NCI-H2107 treated with DMSO at 0.1 percent for 48 hours (cell line): ENCODE results near the gene PTPRH.
"Not testable (repeated sequence)": the region's sequence is repeated elsewhere in the genome, so short reads cannot be mapped to it uniquely, and the experiment has no call there.

Experiments
- DNase-seq: peaks from one replicate; lab custom pipeline; 2025; ENCODE audit not compliant: unreplicated experiment; lab: John Stamatoyannopoulos, UW

The PTPRH gene

DNA sequence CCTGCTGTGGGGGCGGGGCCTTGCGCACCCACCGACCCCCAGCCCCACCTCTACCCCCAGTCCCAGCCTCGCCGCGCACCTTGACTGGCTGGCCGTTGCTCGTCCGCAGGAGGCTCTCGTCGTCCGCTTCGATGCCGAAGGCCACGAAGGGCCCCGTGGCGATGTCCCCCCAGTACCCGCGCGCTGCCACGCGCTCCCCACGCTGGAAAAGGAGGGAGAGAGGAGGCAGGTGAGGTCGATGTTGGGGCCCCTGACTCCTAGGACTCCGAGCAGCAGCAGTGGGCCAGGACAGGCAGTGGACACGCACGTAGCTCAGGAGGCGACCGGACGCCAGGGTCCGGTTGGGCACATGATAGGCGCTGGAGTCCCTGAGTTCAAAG lies 48.3 kb downstream of the PTPRH start:
- DNase-seq, result no peak

DNA sequence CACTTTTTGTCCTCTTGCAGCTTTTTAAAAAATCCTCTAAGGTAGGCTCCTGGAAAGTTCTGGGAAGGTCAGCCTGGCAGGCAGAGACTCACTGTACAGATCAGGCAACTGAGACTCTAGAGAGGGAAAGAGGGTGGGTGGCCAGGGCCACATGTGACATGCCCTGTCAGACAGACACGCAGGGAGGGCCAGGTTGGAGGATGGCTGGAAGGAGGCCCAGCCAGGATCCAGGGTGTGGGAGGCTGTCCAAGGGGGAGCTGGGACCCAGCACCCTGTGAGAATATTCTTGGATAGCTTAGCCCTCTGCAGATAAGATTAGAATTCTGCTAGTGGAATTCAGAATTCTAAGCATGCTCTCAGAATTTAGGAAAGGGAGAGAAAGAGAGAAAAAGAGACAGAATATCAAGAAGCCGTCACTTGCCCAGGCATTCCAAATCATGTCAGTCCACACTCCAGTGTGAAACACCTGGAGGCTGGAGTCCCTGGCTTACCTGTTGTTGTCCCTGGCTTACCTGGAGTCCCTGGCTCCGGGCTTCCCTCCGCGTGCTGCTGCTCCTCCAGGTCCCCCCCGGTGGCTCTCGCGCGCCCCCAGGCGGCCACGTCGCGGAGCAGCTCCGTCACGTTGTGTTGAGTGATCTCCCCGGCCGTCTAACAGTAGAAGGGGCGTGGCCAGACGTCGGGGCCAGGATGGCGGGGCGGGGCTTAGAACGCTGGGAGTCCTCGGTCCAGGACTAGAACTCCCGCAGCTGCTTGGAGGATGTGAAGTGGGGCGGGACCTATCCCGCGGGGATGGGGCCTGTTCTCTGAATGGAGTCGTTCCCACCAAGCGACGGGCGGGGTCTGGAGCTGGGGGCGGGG lies 48.9 kb downstream of the PTPRH start:
- DNase-seq, result peak; percentile 78

DNA sequence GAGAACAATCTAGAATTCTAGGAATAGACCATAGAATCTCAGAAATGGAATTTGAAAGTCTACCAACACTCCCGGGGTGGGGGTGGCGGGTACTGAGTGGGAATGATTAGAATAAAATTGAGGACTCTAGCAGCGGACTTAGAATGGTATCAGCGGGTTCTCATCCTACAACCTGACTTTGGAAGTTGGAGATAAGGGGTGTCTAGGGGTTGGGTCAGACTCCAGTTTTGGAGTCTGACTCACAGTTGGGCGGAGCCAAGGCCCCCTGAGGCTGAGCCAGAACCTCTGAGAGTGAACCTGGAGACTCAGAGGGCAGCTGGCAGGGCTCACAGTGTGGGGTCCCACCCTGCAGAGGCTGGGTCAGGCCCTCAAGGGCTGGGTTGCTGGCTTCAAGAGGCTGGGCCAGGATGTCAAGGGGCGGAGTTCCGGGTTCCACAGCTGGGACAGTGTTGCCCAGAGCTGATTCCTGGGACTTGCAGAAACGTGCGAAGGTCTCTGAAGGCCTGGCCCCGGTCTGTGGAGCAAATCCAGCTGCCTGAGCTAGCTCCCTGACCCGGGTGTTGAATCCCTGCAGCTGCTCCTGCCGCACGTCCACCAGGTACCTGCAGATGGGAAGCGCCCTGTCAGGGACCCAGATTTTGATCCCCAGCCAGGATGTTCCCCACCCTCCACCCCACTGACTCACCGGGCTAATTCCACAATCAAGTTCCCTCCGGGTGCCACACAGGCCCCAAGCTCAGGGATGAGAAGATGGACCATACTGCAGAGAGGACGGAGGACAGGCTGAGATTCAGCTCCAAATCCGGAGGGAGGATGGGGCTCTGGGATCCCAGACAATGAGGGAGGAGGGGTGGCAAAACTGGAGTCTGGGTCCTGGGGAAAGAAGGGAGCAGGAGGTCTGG lies 50.2 kb downstream of the PTPRH start:
- no peak for DNase-seq

DNA sequence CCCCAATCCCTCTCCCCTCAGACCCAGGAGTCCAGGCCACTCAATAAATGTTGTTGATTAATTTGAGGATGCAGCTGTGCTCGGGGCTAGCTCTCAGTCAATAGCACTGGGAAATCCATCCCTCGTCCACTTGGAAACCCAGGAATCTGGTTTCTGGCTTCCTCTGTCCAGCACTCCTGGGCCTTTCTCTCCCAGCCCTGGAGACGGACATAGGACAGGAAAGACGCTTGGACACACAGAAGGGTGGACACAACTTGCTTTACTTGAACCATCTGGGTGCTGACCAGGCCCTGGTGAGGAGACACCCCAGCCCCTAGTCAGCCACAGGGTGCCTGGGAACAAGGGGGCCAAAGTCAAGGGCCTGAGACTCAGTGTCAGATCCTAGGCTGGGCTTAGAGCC lies 50.9 kb downstream of the PTPRH start:
- no peak for DNase-seq

DNA sequence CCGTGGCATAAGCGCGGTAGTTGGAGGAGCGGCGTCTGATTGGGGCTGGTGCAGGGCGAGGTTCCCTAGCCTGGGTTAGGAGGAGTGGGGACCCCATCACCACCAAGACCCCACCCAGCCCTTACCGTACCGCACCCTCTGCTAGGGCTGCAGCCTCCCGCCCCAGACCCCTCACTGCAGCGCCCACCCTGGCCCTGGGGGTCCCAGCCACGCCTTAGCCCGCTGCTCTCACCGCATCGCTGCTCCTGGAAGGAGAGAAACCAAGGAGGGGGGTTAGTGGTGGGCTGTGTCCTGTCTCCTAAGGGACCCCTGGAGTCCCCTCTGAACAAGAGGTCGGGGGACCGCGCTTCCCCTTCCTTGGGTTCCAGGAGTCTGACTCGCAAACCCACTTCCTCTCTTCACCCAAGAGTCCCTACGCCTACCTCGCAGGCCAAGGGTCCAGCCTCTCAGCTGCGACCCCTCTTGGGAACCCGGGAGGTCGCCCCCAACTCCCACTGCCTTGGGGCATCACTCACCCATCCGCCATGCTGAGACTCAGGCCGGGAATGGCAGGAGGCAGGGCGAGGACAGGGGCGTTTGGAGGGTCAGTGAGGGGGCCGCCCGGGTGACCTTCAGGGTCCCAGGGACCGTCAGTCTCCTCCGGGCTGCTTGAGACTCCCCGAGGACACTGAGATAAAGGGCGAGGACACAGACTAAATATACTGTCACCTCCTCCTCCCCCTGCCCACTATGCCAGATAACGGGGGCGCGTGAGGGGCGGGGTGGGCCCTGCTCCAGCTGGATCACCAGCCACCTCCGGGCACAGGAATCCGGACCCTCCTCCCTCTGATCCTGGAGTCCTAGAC lies 52.0 kb downstream of the PTPRH start, which contains the start of gene TNNI3:
TNNI3 (minus strand) TSS at position 669 of the 845 bp plus-strand sequence; CDS start at position 526, 143 bp downstream.
- DNase-seq, result no peak

DNA sequence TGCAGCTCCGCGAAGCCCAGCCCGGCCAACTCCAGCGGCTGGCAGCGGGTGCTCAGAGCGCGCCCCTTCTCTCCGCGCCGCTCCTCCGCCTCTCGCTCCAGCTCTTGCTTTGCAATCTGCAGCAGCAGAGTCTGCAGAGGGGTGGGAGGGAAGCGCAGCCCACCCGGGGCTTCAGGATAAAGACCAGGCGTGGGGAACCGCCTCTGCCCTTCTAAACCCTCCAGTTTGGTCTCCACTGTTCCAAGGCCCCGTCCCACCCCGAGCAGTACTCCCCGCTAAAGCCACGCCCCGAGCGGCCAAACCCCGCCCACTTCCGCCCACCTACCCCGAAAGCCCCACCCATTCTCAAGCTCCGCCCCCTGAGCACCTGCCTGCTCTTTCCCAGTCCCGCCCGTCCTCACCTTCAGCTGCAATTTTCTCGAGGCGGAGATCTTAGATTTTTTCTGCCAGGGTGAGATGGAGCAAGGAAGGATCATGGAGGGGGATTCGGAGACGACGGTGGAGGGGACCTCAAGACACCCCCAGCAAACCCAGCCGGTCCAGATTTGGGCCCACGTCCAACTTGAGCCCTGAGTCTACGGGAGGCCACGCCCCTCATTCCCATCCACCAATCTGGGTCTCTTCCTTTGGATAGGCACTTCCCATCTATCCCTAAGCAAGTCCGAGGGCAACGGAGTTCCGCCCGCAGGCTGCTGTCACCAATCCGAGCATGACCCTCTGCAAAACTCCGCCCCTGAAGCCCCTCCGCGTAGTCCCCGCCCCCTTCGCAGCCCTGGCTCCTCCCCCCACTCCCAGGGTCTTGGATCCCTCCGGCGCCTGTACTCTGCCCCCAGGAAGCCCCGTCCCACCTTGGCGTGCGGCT lies 52.9 kb downstream of the PTPRH start:
- peak; percentile 30 for DNase-seq

DNA sequence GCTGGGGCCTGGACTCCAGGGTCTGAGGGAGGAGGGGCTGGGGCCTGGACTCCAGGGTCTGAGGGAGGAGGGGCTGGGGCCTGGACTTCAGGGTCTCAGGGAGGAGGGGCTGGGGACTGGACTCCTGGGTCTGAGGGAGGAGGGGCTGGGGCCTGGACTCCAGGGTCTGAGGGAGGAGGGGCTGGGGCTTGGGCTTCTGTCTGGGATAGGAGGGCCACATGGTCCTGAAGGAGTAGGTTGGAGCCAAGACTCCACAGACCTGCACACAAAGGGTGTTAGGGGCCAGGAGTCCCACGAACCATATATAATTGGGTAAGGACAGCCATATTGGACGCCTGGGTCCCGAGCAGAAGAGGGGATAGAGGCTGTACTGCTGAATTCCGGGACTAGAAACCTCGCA lies 53.5 kb downstream of the PTPRH start:
- not testable (repeated sequence) for DNase-seq

DNA sequence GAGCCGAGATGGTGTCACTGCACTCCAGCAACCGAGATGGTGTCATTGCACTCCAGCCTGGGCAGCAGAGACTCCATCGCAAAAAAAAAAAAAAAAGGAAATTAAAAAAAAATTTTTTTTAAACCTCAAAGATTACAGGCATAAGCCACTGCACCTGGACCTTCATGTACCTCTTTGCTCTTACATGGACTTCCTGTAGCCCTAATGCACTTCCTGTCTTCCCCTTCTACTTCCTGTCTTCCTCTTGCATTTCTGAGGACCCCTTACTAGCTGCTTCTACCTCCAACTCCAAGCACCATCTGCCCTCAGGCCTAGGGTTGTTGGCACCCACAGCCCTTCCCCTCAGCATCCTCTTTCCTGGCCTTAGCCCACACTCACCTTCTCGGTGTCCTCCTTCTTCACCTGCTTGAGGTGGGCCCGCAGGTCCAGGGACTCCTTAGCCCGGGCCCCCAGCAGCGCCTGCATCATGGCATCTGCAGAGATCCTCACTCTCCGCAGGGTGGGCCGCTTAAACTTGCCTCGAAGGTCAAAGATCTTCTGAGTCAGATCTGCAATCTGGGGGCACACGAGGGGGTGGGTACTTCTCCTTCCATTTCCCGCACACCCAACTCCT lies 55.5 kb downstream of the PTPRH start:
- DNase-seq, result no peak

DNA sequence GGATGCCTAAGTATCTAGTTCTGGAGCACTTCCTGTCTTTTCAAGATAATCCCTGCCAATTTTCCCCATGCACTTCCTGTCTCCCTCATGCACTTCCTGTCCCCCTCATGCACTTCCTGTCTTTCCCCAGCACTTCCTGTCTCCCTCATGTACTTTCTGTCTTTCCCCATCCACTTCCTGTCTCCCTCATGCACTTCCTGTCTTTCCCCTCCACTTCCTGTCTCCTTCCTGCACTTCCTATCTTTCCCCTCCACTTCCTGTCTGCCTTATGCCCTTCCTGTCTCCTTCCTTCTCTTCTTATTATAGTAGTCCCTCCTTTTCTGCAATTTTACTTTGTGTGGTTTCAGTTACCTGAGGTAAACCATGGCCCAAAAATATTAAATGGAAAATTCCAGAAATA lies 57.3 kb downstream of the PTPRH start:
- no peak for DNase-seq

DNA sequence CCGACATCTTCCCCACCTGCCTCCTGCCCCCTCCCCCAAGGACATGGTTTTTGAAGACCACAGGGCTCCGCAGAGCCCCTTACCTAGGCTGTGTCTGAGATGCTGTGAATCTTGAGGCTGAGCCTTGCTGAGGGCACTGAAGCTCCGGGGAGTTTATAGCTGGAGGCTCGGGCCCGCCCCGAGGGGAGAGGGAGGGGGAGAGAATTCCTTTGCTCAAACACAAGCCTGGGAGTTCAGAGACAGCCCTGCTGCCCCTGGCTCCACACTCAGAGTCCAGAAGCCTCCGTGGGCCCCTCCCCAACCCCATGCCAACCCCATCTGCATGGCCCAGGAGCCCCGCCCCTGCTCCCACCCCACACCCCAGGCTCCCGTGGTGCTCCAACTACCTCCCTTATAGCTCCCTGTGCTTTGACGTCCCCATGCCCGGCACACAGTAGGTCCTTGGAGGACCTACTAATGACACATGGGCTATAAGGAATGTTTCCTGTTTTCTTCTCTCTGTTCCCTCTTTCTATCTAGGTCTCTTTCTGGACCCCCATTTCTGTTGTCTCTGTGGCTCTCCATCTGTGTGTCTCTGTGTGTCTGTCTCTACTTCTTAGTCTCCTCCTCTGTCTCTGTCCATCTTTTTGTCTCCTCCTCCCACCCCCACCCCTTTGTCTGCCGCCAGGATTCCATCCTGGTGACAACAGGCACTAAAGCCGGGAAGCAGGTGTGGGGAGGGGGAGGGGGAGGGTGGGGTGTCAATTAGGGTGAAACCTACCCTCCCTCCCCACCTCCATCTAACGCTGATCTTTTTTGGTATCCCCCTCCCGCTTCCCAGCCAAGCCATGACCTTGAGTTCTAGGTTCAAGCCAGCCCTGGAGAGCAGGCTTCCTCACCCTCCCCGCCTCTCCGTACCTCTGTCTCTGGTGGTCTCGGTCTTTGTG lies 60.0 kb downstream of the PTPRH start, which contains the start of gene TNNT1:
TNNT1 (minus strand) TSS at position 129 of the 926 bp plus-strand sequence. CDS start 2,049 bp downstream, outside the sequence.
- no peak for DNase-seq

DNA sequence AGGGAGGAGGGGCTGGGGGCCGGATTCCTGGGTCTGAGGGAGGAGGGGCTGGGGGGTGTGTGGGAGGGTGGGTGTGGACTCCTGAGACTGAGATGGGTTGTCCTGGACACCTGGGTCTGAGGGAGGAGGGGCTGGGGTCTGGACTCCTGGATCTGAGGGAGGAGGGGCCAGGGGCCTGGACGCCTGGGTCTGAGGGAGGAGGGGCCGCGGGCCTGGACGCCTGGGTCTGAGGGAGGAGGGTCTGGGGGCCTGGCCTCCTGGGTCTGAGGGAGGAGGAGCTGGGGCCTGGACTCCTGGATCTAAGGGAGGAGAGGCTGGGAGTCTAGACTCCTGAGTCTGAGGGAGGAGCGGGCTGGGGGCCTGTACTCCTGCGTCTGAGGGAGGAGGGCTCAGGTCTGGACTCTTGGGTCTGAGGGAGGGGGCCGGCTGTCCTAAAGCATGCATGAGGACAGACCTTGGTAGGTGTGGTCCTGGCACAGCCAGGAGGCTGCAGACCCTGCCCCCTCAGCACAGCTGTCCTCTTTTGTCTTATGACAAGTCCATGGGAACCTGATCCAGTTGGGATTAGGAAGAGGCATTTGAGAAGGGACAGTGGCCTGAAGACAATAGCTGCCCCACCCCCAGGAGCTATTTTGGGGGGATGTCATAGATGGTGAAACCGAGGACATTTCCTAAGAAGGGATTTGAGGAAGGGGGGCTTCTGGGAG lies 61.6 kb downstream of the PTPRH start:
- DNase-seq, result no peak

DNA sequence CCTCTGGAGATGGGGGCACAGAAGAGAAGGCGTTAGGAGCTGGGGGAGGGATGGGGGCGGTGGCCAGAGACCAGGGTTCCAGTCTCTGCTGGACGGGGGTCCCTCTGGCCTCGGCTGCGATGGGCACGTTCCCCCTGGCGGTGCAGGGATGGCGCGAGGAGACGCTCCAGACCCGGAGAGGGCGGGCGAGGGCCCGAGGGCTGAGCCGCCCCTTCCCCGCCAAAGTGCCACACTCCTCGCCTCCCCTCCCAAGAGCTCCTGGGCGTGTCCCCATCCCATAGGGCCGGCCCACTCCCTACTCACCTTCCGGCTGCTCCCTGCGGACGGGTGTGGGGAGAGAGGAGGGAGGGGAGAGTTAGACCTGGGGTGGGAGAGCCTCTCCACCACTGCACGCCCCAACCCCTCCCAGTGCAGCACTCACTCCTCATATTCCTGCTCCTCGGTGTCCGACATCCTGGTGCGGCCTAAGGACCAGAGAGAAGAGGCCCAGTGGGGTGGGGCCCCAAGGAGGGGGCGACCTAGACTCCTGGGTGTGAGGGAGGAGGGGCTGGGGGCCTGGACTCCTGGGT lies 62.5 kb downstream of the PTPRH start:
- DNase-seq, result no peak

DNA sequence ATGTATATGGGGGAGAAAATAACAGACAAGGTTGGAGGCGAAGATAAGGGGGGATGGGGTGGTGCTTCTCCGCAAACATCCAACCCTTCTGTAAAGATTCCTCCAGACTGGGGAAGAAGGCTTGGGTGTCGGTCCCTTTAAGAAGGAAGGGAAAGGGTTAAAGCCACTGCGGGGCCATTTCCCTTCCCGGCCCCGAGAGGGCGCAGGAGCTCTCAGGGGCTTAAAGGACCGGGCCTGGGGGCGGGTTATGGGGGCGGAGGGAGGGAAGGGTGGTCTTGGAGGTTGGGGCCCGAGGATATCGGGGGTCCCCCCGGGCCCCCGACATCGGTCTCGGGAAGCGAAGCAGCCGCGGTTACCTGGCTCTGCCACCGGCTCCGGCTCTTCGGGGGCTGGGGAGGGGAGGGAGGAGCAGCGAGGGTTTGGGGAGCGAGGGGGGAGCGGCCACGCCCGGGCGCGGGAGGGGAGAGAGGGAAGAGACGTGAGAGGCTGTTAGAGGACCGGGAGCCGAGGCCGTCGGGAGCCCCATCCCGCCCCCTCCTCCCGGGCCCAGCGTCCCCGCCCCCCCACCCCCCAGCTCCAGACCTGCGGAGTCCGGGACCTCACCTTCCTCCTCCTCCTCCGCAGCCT lies 63.1 kb downstream of the PTPRH start:
- DNase-seq, result no peak

DNA sequence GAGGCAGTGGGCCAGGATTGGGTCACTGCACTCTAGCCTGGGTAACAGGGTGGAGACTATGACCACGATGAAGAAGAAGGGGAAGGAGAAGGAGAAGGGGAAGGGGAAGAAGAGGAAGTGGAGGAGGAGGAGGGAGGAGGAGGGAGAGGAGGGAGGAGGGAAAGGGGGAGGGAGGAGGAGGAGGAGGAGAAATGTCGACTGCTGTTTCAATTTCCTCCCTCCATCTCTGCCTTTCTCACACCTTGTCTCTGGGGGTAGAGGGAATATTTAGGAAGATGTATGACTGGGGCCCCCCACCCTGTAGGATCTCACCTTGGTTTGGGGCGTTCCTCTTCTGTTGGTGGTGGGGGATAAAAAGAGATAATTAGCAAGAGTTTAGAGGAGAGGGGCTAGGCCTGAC lies 64.1 kb downstream of the PTPRH start:
- DNase-seq, result no peak

DNA sequence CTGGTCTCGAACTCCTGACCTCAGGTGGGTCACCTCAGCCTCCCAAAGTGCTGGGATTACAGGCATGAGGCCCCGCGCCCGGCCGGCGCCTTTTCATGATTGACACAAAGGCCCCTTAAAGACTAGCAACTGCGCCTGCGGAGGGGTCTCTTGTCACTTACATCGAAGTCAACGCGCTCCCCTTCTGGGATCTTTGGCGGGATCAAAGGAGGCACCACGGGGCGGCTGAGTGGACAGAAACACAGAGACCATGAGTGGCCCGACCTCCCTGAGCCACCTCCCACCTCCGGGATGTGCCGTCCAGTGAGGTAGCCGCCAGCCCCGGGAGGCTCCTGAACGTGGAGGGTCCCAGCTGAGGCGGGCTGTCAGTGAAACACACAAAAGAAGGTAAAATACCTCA lies 67.6 kb downstream of the PTPRH start:
- no peak for DNase-seq

DNA sequence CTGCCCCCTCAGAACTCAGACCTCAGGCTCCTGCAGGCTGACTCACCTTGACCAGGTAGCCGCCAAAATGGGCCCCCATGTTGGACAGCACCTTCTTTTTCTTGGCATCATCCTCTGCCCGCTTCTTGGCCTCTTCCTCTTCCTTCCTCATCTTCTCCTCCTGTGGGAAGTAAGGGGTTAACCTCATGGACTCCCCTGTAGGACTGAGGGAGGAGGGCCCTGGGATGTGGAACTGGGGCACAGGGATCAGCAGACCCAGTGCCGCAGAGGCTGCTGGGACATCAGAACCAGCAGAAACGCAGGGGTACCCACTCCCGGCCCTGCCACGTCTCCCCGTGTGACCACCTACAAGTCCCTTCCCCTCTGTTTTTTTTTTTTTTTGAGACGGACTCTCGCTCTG lies 71.4 kb downstream of the PTPRH start:
- no peak for DNase-seq
